OCI-LY3 (cell line): ENCODE measurements around the gene OSBPL6.

ENCODE experiments used
- CTCF ChIP-seq: fragments of 200-600, 300-600 bp; sonication (generic); IDR thresholded peaks from 2 replicates; pipeline ENCODE4 v1.5.1; 2014; ENCODE audit warnings: antibody characterized with exemption, low read length, low read depth
- EZH2phosphoT487 ChIP-seq: fragments of 200-600 bp; shearing (Covaris generic); IDR thresholded peaks from 2 replicates; pipeline ENCODE4 v1.6.1; 2018; ENCODE audit warnings: antibody characterized with exemption, mixed run types, low read depth

DNA sequence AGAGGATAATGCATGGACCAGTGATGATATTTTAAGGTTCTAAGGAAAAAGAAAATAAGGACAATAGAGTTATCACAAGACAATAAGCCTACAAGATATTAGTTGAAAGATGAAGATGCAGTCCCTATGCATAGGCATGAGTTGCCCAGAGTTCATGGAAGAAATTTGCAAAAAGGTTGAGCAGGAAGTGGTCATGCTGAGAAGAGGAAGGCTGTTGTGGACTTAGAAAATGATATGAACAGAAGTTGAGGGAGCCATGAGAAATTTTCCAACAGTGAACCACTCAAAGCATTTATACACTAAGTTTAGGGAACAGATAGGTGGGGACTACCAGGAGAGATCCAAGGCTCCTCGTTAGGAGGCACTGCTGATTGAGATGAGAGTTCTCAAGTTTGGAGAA, 3.5 kb downstream of the OSBPL6 start:
- TF ChIP-seq CTCF (no peak), EZH2phosphoT487 (no peak)
